ENCODE results near the gene PIGR. TPM values are rescaled to one million over a fixed set of nuclear protein-coding genes. Genes with fewer than 3 reads are reported as not detected.

PIGR gene
- total and polyA plus RNA-seq, 2 of the 8 experiments (the other 6 are each of a cell fraction or from before 2014, with no cell fraction given): not detected

DNA sequence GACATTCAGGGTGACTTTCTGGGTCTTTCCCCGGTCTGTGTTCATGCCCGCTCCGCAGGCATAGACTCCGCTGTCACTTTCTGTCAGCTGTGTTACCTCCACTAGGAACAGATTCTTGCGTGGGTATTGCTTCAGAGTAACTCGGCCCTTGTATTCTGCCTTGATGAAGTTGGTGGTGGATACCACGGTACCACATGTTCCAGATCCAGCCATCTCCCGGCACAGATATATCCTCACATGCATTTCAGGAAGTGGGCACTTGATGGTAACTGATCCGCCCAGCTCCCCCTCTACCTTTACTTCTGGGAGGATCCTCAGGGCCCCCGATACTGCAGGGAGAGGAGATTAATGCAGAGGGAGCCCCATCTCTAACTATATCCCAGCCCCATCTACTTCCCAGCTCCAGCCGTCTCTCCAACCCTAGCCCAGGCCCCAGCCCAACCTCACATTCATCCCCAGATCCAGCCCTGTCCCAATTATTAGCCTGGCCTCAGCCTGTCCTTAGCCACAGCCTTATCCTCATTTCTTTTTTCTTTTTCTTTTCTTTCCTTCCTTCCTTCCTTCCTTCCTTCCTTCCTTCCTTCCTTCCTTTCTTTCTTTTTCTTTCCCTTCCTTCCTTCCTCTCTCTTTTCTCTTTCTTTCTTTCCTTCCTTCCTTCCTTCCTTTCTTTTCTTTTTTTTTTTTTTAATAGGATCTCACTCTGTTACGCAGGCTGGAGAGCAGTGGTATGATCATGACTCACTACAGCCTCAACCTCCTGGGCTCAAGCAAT is 32.3 kb downstream of the PIGR start:
- no peak overlapping the region for H3K23ac ChIP-seq (ENCODE audit: insufficient read length)
- H3K18ac ChIP-seq (ENCODE audit: extremely low read depth, low read length): no peak overlapping the region
- H3K27ac ChIP-seq (ENCODE audit: low read depth, low read length): no peak overlapping the region
- H2AFZ ChIP-seq (ENCODE audit: low read length): no peak overlapping the region
- H3K36me3 ChIP-seq (ENCODE audit: control insufficient read depth in 2 of 4, insufficient read depth in 4 of 4, low read length in 3 of 4): no peaks in the 10 kb centered on the region
- H3K23me2 ChIP-seq (ENCODE audit: low read depth, low read length): peaks cover 7% of the 10 kb centered on the region; the same call in 1 of the 2 replicates
- H3K4me3 ChIP-seq (ENCODE audit: extremely low read depth in 1 of 4, insufficient read depth in 2 of 4, low read depth in 3 of 4, low read length in 4 of 4): no peak overlapping the region
- H3K27me3 ChIP-seq (replicated peaks in 1 of 4; ENCODE audit: control insufficient read depth in 3 of 4, extremely low read depth in 1 of 4, insufficient read depth in 3 of 4, low read length in 3 of 4): peaks cover 3 to 16% (median 13%) of the 10 kb centered on the region in 4 experiments
- no peak overlapping the region for H2BK15ac ChIP-seq (ENCODE audit: low read length)
- ChIA-PET POLR2A (ENCODE audit: partially characterized antibody) (interaction anchor here (1.2 kb wide), 1 partner anchor 11 kb away, joined by 3 read pairs; no protein-coding TSS in a partner anchor), CTCF (ENCODE audit: partially characterized antibody) (interaction anchor here (0.6 to 12.9 kb wide), 19 partner anchors 16 to 280 kb away, joined by 3 to 180 read pairs (median 9); partner anchors contain the start of gene IL20)
- H4K91ac ChIP-seq (replicated peaks; ENCODE audit: insufficient read length, low read length): no peak overlapping the region
- H3K79me1 ChIP-seq (ENCODE audit: low read depth, low read length): no peaks in the 10 kb centered on the region
- WGBS, 2 experiments (ENCODE audit: extremely low coverage in 1 of 2, insufficient coverage in 1 of 2, insufficient read length in 1 of 2, insufficient replicate concordance in 2 of 2, low coverage in 1 of 2, low lambda C conversion rate in 2 of 2, missing lambda C conversion rate in 1 of 2): 89% methylated on average over 12 of the region's 12 CpGs; no CpG with 5 or more reads in 1 of the 2 experiments
- H4K20me1 ChIP-seq (replicated peaks in 1 of 2; ENCODE audit: control insufficient read depth in 1 of 2, insufficient read depth in 2 of 2, low read length in 2 of 2): no peaks in the 10 kb centered on the region
- no peak overlapping the region for H3K4me2 ChIP-seq (ENCODE audit: insufficient read depth in 1 of 2, low read depth in 2 of 2, low read length in 2 of 2)
- H2BK5ac ChIP-seq (ENCODE audit: low read depth, low read length): no peak overlapping the region
- no peak overlapping the region for H3K14ac ChIP-seq (ENCODE audit: insufficient read length)
- no peak overlapping the region for H3K56ac ChIP-seq (replicated peaks; ENCODE audit: insufficient read length, low read depth, low read length)
- FAIRE-seq (no peak), DNase-seq (ENCODE audit: low read depth in 1 of 2, low spot score in 2 of 2) (no peak)
- no peak overlapping the region for H2BK12ac ChIP-seq (ENCODE audit: low read depth, low read length)
- H3K79me2 ChIP-seq (ENCODE audit: control insufficient read depth in 1 of 2, insufficient read depth in 2 of 2, low read length in 2 of 2): no peaks in the 10 kb centered on the region
- TF ChIP-seq, protein P1, sequence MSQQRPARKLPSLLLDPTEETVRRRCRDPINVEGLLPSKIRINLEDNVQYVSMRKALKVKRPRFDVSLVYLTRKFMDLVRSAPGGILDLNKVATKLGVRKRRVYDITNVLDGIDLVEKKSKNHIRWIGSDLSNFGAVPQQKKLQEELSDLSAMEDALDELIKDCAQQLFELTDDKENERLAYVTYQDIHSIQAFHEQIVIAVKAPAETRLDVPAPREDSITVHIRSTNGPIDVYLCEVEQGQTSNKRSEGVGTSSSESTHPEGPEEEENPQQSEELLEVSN (IDR thresholded peaks at IDR 0.05): no peak
- TF ChIP-seq KDM1A (IDR thresholded peaks at IDR 0.05; ENCODE audit: borderline replicate concordance, low read length) (no peak), BRCA1 (IDR thresholded peaks at IDR 0.05; ENCODE audit: low read depth, low read length) (no peak), YY1 (IDR thresholded peaks at IDR 0.05; ENCODE audit: low read depth, low read length) (no peak), GABPA (IDR thresholded peaks at IDR 0.05; ENCODE audit: borderline replicate concordance, insufficient read depth, low read length) (no peak), POLR2AphosphoS5 (IDR thresholded peaks at IDR 0.05; ENCODE audit: low read depth, low read length) (no peak)
- H2AK5ac ChIP-seq (ENCODE audit: low read depth, low read length): no peak overlapping the region
- no peak overlapping the region for H4K8ac ChIP-seq (ENCODE audit: extremely low read depth, insufficient read depth, low read length)
- H4K5ac ChIP-seq (ENCODE audit: insufficient read length, low read depth, low read length): no peak overlapping the region
- H3K9ac ChIP-seq (replicated peaks in 1 of 4; ENCODE audit: extremely low read depth in 1 of 4, low read depth in 3 of 4, low read length in 3 of 4): no peak overlapping the region
- no peak overlapping the region for H2BK120ac ChIP-seq (replicated peaks; ENCODE audit: low read depth, low read length)
- no peak overlapping the region for H3K4ac ChIP-seq (replicated peaks; ENCODE audit: insufficient read length, low read depth, low read length)
- H2BK20ac ChIP-seq (ENCODE audit: low read length): no peak overlapping the region
- peaks cover 0 to 4% (median under 1%) of the 10 kb centered on the region in 4 experiments; a peak in 2 of 7 replicates for H3K4me1 ChIP-seq (replicated peaks in 1 of 4; ENCODE audit: control insufficient read depth in 3 of 4, insufficient read depth in 4 of 4, low read length in 3 of 4)
- H3K9me3 ChIP-seq (ENCODE audit: insufficient read depth in 2 of 2, low read depth in 1 of 2, low read length in 1 of 2): no peaks in the 10 kb centered on the region
